Karpas-422 (cell line): Measurements from ENCODE around the gene CARMIL1. TPM values are rescaled to one million over a fixed set of nuclear protein-coding genes. Genes with fewer than 3 reads are reported as not detected.
A peak's percentile ranks its signal among the peaks of the same experiment; 100 is the strongest.

Experiments
- DNase-seq: peaks from one replicate; pipeline ENCODE4 v3.0.0-alpha.2; 2015
- H2AFZ ChIP-seq: fragments of 200-600 bp; sonication (generic); 2 replicates; pipeline ENCODE4 v1.6.1; 2014; ENCODE audit warnings: antibody characterized with exemption, low read length, mixed read lengths
- H3K27ac ChIP-seq: fragments of 200-600 bp; sonication (generic); 2 replicates; pipeline ENCODE4 v1.5.1; 2014; ENCODE audit warnings: mild to moderate bottlenecking, low read length, moderate library complexity
- H3K27me3 ChIP-seq: fragments of 200-600 bp; sonication (generic); 2 replicates; pipeline ENCODE4 v1.6.1; 2014; ENCODE audit warnings: low read length, mixed read lengths
- H3K36me3 ChIP-seq: fragments of 200-600 bp; sonication (generic); 2 replicates; pipeline ENCODE4 v1.6.1; 2014; ENCODE audit warnings: low read length, mixed read lengths; ENCODE audit not compliant: insufficient read depth
- H3K4me1 ChIP-seq: fragments of 200-600 bp; sonication (generic); 2 replicates; pipeline ENCODE4 v1.6.1; 2014; ENCODE audit warnings: mild to moderate bottlenecking, low read length, mixed read lengths
- H3K4me2 ChIP-seq: fragments of 200-600 bp; sonication (generic); 2 replicates; pipeline ENCODE4 v1.6.1; 2014; ENCODE audit warnings: low read length, low read depth, mild to moderate bottlenecking; ENCODE audit not compliant: poor library complexity, severe bottlenecking
- H3K4me3 ChIP-seq: fragments of 200-600 bp; sonication (generic); 2 replicates; pipeline ENCODE4 v1.5.1; 2014; ENCODE audit warnings: mild to moderate bottlenecking, antibody characterized with exemption, low read length, mixed read lengths
- H3K79me2 ChIP-seq: fragments of 200-600 bp; sonication (generic); 2 replicates; pipeline ENCODE4 v1.6.1; 2014; ENCODE audit warnings: mild to moderate bottlenecking, low read length, mixed read lengths
- H3K9ac ChIP-seq: fragments of 200-600 bp; sonication (generic); 2 replicates; pipeline ENCODE4 v1.6.0; 2014; ENCODE audit warnings: low read length
- H3K9me2 ChIP-seq: fragments of 200-600 bp; sonication (generic), shearing (Covaris generic); replicated peaks from 2 replicates; pipeline ENCODE4 v1.6.0; 2014; ENCODE audit warnings: mild to moderate bottlenecking, low read length, moderate library complexity; ENCODE audit not compliant: insufficient read depth
- H3K9me3 ChIP-seq: fragments of 300-700, 200-600 bp; sonication (generic); 2 replicates; pipeline ENCODE4 v1.6.1; 2014; ENCODE audit warnings: low read length, mixed read lengths
- H4K20me1 ChIP-seq: fragments of 200-600 bp; sonication (generic); 2 replicates; pipeline ENCODE4 v1.6.1; 2014; ENCODE audit warnings: mild to moderate bottlenecking, antibody characterized with exemption, low read length, low read depth; ENCODE audit not compliant: insufficient read depth
- total RNA-seq: library from RNA; depleted of rRNA; stranded (reverse); fragments of >200 nt; shearing (Covaris generic); gene quantifications from 2 replicates; pipeline ENCODE4 v1.2.3, GENCODE V29; 2014; ENCODE audit warnings: low replicate concordance

The CARMIL1 gene
- total RNA-seq, 1 experiment from 2014 or later, result 0.04 TPM

DNA sequence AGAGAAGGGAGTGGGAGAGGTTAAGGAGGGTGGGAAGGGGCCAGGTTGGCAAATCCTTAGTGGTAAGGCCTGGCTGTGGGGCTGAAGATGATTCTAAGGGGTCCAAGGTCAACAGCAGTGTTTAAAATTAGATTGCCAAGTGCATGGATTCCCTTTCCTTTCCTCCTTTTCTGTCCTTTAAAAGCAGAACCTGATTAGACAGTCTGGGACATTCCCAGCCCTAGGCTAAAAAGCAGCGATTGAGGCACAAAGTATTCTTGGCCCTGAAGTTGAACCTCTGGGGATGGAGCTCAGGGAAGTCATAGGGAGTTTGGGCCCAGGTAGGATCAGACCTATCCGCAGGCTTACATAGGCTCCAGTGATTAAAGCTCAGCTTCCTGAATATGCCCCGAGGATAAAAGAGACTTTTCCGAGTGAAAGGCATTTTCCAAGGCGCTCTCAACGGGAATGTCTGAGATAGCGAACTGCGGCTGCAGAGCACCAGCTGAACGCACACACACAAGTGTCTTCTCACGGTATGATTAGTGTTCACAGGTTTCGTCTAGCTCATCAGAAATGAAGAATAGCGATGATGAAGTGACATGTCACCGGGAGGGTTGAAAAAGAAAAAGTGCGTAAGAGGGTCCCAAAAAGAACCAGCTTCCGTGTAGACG lies 787 bp upstream of the CARMIL1 start:
- H4K20me1 ChIP-seq, result no peaks in the 10 kb centered on the region
- no peaks in the 10 kb centered on the region for H3K9me2 ChIP-seq
- no peak overlapping the region for H3K27ac ChIP-seq
- H3K9me3 ChIP-seq, result no peaks in the 10 kb centered on the region
- no peak overlapping the region for H3K9ac ChIP-seq
- no peaks in the 10 kb centered on the region for H3K79me2 ChIP-seq
- peak overlapping the region; percentile 93 for H2AFZ ChIP-seq
- DNase-seq, result peak; percentile 31
- no peaks in the 10 kb centered on the region for H3K36me3 ChIP-seq
- H3K4me1 ChIP-seq, result peaks cover 4% of the 10 kb centered on the region
- peak overlapping the region; percentile 78 for H3K4me2 ChIP-seq
- no peaks in the 10 kb centered on the region for H3K27me3 ChIP-seq
- peak overlapping the region; percentile 66; the same call in 1 of the 2 replicates for H3K4me3 ChIP-seq

GRCh38 chr6:25279748-25280343 lies 672 bp downstream of the CARMIL1 start:
- Histone ChIP-seq H3K27ac (no peak overlapping the region), H3K27me3 (no peaks in the 10 kb centered on the region), H3K9ac (peak overlapping the region; percentile 58), H2AFZ (no peak overlapping the region), H3K4me2 (peak overlapping the region; percentile 78), H3K9me3 (no peaks in the 10 kb centered on the region), H3K79me2 (no peaks in the 10 kb centered on the region), H4K20me1 (no peaks in the 10 kb centered on the region), H3K4me1 (peaks cover 4% of the 10 kb centered on the region), H3K36me3 (no peaks in the 10 kb centered on the region), H3K4me3 (peak overlapping the region; percentile 66), H3K9me2 (no peaks in the 10 kb centered on the region)
- peak; percentile 30 for DNase-seq

DNA sequence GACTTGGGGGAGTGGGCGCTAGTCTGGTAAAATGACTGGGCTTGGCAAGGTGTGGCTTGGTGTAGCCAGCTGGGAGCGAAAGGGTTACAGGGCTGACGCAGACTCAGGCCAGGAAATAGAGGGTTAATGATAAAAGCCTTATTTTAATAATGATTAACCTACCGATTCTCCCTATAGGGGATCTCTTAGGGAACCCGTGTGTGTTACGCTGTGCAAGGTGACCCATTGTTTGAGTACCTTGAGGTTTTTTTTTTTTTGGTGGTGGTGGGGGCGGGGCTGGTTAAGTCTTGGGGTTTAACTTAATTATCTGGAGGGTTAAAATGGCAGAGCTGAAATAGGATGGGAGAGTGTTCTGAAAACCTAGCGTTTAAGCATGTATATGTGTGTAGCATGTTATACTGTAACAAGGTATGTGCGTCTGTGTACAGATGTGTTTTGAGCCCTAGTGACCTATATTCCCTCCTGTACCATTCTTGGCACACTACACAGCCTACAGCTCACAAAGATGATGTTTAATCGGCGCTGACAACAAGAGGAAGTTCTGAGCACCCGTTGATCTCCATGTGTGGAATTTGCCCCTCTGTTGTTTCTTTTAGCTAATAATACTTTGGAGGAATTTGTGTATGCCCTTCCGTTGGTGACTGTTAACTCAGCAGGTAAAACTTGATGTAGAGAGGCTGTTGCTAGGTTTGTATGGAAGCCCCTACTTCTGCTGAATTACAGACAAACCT lies 1.3 kb downstream of the CARMIL1 start:
- Histone ChIP-seq H3K9ac (no peak overlapping the region), H3K27ac (no peak overlapping the region), H2AFZ (no peak overlapping the region)

GRCh38 chr6:25286891-25287290 lies 7.7 kb downstream of the CARMIL1 start:
- Histone ChIP-seq H3K9me2 (no peaks in the 10 kb centered on the region), H2AFZ (no peak overlapping the region), H3K9me3 (no peaks in the 10 kb centered on the region), H3K9ac (no peak overlapping the region), H3K4me2 (no peak overlapping the region), H3K79me2 (no peaks in the 10 kb centered on the region), H3K27me3 (no peaks in the 10 kb centered on the region), H3K36me3 (no peaks in the 10 kb centered on the region), H3K4me1 (no peaks in the 10 kb centered on the region), H3K4me3 (no peak overlapping the region), H3K27ac (no peak overlapping the region), H4K20me1 (no peaks in the 10 kb centered on the region)
- DNase-seq, result no peak

More for the DNA sequence above, 1.3 kb downstream of the CARMIL1 start:
- no peaks in the 10 kb centered on the region for H4K20me1 ChIP-seq
- peaks cover 4% of the 10 kb centered on the region for H3K4me1 ChIP-seq
- no peaks in the 10 kb centered on the region for H3K36me3 ChIP-seq
- DNase-seq, result peak; percentile 34
- no peaks in the 10 kb centered on the region for H3K9me3 ChIP-seq
- H3K4me3 ChIP-seq, result no peak overlapping the region
- no peaks in the 10 kb centered on the region for H3K9me2 ChIP-seq
- H3K27me3 ChIP-seq, result no peaks in the 10 kb centered on the region
- H3K4me2 ChIP-seq, result no peak overlapping the region
- no peaks in the 10 kb centered on the region for H3K79me2 ChIP-seq

DNA sequence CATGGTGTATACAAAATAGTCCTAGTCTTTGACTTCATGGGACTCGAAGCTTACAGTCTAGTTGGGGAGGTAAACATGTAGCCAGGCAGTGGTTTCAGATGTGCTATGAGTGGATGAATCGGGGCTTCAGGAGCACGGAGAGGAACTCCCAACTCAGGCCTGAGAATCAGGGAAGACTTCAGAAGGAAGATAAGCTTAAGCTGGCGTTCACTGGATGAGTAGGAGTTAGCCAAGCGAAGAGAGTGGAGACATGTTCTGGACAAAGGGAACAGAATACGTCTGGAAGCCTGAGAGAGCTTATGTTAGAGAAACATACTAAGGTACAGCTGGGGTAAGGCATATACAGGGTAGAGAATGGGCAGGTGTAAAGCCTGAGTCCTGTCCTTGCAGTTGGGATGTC lies 8.8 kb downstream of the CARMIL1 start:
- Histone ChIP-seq H2AFZ (no peak overlapping the region), H3K79me2 (no peaks in the 10 kb centered on the region), H3K27me3 (no peaks in the 10 kb centered on the region), H3K9me3 (no peaks in the 10 kb centered on the region), H3K27ac (no peak overlapping the region), H3K9me2 (no peaks in the 10 kb centered on the region), H4K20me1 (no peaks in the 10 kb centered on the region), H3K4me3 (no peak overlapping the region), H3K4me1 (no peaks in the 10 kb centered on the region), H3K9ac (no peak overlapping the region), H3K4me2 (no peak overlapping the region), H3K36me3 (no peaks in the 10 kb centered on the region)
- no peak for DNase-seq

DNA sequence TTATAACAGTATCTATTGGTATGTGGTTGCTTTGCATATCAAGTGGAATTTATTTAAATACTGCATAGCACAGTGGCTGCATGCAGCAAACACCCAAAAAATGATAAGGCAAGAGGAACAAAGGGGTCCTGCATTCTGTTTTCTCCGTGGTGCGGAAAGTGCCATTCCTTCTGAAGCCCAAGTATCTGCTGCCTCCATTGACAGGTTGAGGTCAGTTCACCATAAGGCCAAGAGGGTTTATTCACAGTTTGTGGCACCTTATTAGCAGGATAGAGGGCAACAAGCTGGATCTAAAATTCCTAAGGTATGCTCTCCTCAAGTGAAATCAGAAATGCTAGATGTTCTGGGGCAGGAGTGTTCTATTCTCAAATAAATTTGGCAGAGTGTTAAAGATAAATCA lies 9.3 kb downstream of the CARMIL1 start:
- Histone ChIP-seq H3K4me3 (no peak overlapping the region), H3K79me2 (no peaks in the 10 kb centered on the region), H3K27me3 (no peaks in the 10 kb centered on the region), H4K20me1 (no peaks in the 10 kb centered on the region), H3K9me3 (no peaks in the 10 kb centered on the region), H3K9me2 (no peaks in the 10 kb centered on the region), H3K9ac (no peak overlapping the region), H2AFZ (no peak overlapping the region), H3K4me1 (no peaks in the 10 kb centered on the region), H3K36me3 (no peaks in the 10 kb centered on the region), H3K4me2 (no peak overlapping the region), H3K27ac (no peak overlapping the region)
- no peak for DNase-seq

- Histone ChIP-seq H3K79me2 (no peaks in the 10 kb centered on the region), H3K9me2 (no peaks in the 10 kb centered on the region), H3K9me3 (no peaks in the 10 kb centered on the region), H4K20me1 (no peaks in the 10 kb centered on the region), H3K9ac (no peak overlapping the region), H3K4me3 (no peak overlapping the region), H2AFZ (no peak overlapping the region), H3K4me1 (no peaks in the 10 kb centered on the region), H3K4me2 (no peak overlapping the region), H3K27ac (no peak overlapping the region), H3K36me3 (no peaks in the 10 kb centered on the region), H3K27me3 (no peaks in the 10 kb centered on the region)
- DNase-seq, result no peak
These were observed 11.3 kb downstream of the CARMIL1 start for GRCh38 chr6:25290306-25291060.

- H3K4me2 ChIP-seq, result no peak overlapping the region
- H4K20me1 ChIP-seq, result no peaks in the 10 kb centered on the region
- no peak overlapping the region for H3K27ac ChIP-seq
- H2AFZ ChIP-seq, result no peak overlapping the region
- no peaks in the 10 kb centered on the region for H3K79me2 ChIP-seq
- no peak for DNase-seq
- no peaks in the 10 kb centered on the region for H3K9me3 ChIP-seq
- H3K9ac ChIP-seq, result no peak overlapping the region
- H3K27me3 ChIP-seq, result no peaks in the 10 kb centered on the region
- no peaks in the 10 kb centered on the region for H3K9me2 ChIP-seq
- no peaks in the 10 kb centered on the region for H3K4me1 ChIP-seq
- H3K36me3 ChIP-seq, result no peaks in the 10 kb centered on the region
- no peak overlapping the region for H3K4me3 ChIP-seq
These were observed 13.2 kb downstream of the CARMIL1 start for GRCh38 chr6:25292384-25292783.
